A673 (cell line): ENCODE measurements around the gene CCK. TPM values are rescaled to one million over a fixed set of nuclear protein-coding genes. Genes with fewer than 3 reads are reported as not detected.

Experiments used
- BruUV-seq: library from RNA; stranded (reverse); fragments of 400-500 nt; replicated peaks from 2 replicates; lab custom pipeline; 2021; lab: Mats Ljungman, UMichigan
- CTCF ChIA-PET: fragments of 300-600 bp; sonication (Branson Sonifier 250); formaldehyde crosslinking; loops from one replicate; lab custom pipeline; 2022; ENCODE audit warnings: antibody characterized with exemption; lab: Charles Lee
- POLR2A ChIA-PET: fragments of 300-600 bp; sonication (Branson Sonifier 250); formaldehyde crosslinking; loops from one replicate; lab custom pipeline; 2022; ENCODE audit warnings: antibody characterized with exemption; ENCODE audit not compliant: low non-redundant PET; lab: Charles Lee
- DNase-seq: peaks from one replicate; pipeline ENCODE4 v3.0.0-alpha.2; 2015; ENCODE audit warnings: low spot score
- H3K27ac ChIP-seq: fragments of 200-600 bp; sonication (generic); 2 replicates; pipeline ENCODE4 v1.5.1; 2016; ENCODE audit warnings: mixed run types, low read depth, mild to moderate bottlenecking, mixed read lengths, antibody characterized with exemption, low read length; ENCODE audit not compliant: poor library complexity, severe bottlenecking
- H3K27me3 ChIP-seq: fragments of 200-600 bp; sonication (generic); replicated peaks from 2 replicates; pipeline ENCODE4 v1.6.1; 2017; ENCODE audit warnings: mixed run types, low read depth, mild to moderate bottlenecking, mixed read lengths, antibody characterized with exemption, low read length; ENCODE audit not compliant: insufficient read depth, poor library complexity
- H3K36me3 ChIP-seq: fragments of 200-600 bp; sonication (generic); 2 replicates; pipeline ENCODE4 v1.6.1; 2016; ENCODE audit warnings: mixed run types, mild to moderate bottlenecking, mixed read lengths, antibody characterized with exemption, low read length; ENCODE audit not compliant: insufficient read depth, poor library complexity, severe bottlenecking
- H3K4me1 ChIP-seq: fragments of 200-600 bp; sonication (generic); 2 replicates; pipeline ENCODE4 v1.6.1; 2017; ENCODE audit warnings: mixed run types, mild to moderate bottlenecking, mixed read lengths, antibody characterized with exemption, low read length; ENCODE audit not compliant: insufficient read depth, poor library complexity, severe bottlenecking
- H3K4me3 ChIP-seq: fragments of 200-600 bp; sonication (generic); 2 replicates; pipeline ENCODE4 v1.5.1; 2016; ENCODE audit warnings: low read depth, mixed run types, mild to moderate bottlenecking, mixed read lengths, low read length; ENCODE audit not compliant: poor library complexity, severe bottlenecking
- H3K9me3 ChIP-seq: fragments of 200-600 bp; sonication (generic); 2 replicates; pipeline ENCODE4 v1.6.1; 2016; ENCODE audit warnings: mixed run types, low read depth, mild to moderate bottlenecking, mixed read lengths, antibody characterized with exemption, low read length; ENCODE audit not compliant: poor library complexity, severe bottlenecking
- EZH2 ChIP-seq: fragments of 200-600 bp; sonication (generic); IDR thresholded peaks from 2 replicates; pipeline ENCODE4 v1.6.1; 2017; ENCODE audit warnings: borderline replicate concordance, low read depth, mild to moderate bottlenecking, mixed read lengths, antibody characterized with exemption, low read length; ENCODE audit not compliant: poor library complexity, severe bottlenecking
- intact Hi-C: fragments of 100-400 bp; cut with micrococcal nuclease; formaldehyde crosslinking; loops from one replicate; pipeline ENCODE4 v1.10.0; 2022; ENCODE audit not compliant: unreplicated experiment
- total RNA-seq: library from RNA; stranded (reverse); gene quantifications from 2 replicates; pipeline ENCODE4 v1.2.3, GENCODE V29; 2021
- TF ChIP-seq, protein P1 (sequence below): fragments of 300-800, 200-600 bp; sonication (generic); conservative IDR thresholded peaks from 2 replicates; pipeline ENCODE4 v1.5.1; 2017; ENCODE audit warnings: low read depth, mild to moderate bottlenecking, antibody characterized with exemption, low read length, moderate library complexity, mixed read lengths

The CCK gene
- total RNA-seq, 1 experiment from 2014 or later: 19.6 TPM

DNA sequence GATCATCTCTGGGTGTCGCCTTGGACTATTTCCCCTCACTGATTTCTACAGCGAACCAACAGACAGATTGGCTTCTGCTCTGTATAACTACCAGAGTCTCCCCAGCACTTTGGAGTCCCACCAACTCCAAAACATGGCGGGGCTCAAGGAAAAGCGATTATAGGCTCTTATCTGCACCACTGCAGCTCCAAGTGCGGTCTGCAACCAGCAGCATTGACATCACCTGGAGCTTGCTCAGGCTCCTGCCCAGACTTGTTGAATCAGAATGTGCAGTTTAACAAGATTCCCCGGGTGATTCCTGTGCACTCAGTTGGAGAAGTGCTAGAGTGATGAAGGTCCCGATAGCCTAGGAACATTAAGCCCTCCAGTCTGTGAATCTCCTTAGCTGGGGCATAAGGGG lies 9.0 kb downstream of the CCK start:
- H3K9me3 ChIP-seq: no peaks in the 10 kb centered on the region
- intact Hi-C loops: no loop called here
- no peaks in the 10 kb centered on the region for H3K4me1 ChIP-seq
- no peak for TF ChIP-seq EZH2
- TF ChIP-seq, protein P1, sequence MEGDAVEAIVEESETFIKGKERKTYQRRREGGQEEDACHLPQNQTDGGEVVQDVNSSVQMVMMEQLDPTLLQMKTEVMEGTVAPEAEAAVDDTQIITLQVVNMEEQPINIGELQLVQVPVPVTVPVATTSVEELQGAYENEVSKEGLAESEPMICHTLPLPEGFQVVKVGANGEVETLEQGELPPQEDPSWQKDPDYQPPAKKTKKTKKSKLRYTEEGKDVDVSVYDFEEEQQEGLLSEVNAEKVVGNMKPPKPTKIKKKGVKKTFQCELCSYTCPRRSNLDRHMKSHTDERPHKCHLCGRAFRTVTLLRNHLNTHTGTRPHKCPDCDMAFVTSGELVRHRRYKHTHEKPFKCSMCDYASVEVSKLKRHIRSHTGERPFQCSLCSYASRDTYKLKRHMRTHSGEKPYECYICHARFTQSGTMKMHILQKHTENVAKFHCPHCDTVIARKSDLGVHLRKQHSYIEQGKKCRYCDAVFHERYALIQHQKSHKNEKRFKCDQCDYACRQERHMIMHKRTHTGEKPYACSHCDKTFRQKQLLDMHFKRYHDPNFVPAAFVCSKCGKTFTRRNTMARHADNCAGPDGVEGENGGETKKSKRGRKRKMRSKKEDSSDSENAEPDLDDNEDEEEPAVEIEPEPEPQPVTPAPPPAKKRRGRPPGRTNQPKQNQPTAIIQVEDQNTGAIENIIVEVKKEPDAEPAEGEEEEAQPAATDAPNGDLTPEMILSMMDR: no peak
- DNase-seq: no peak
- no peak overlapping the region for H3K4me3 ChIP-seq
- CTCF ChIA-PET: no interaction called here
- POLR2A ChIA-PET: no interaction called here
- BruUV-seq: no TSS peak
- H3K36me3 ChIP-seq: no peaks in the 10 kb centered on the region
- H3K27ac ChIP-seq: no peak overlapping the region
- H3K27me3 ChIP-seq: no peaks in the 10 kb centered on the region

DNA sequence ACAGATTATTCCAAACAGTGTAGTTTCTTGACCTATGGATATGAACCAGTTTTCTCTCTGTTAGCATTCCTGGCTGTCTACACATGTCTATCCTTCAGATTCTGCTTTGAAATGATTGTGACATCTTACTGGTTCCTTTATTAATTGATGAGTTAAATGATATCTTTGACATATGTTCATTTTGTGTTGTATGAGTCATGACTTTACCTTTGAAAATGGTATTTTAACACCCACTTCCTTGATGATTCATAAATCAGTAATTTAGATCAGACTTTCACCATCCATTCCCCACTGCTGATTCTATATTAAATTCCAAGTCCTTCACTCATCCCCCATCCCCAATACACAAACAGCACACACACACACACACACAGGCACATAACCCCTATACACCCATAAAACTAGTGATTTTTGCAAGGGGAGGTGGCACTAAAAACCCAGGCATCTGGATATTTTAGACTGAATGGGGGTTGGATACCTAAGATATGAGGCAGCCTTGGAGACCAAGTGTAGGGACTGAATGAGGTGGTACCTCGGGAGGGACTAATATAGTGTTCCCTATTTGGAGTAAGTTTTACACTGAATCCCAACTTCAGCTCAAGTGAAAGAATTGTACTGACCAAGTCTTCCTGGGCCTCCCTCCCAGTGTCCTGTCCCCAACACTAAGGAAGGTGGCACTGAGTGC lies 9.7 kb downstream of the CCK start:
- intact Hi-C loops: no loop called here
- H3K27me3 ChIP-seq: no peaks in the 10 kb centered on the region
- BruUV-seq: no TSS peak
- TF ChIP-seq, protein P1: no peak
- no peak for TF ChIP-seq EZH2
- no peak overlapping the region for H3K4me3 ChIP-seq
- H3K9me3 ChIP-seq: no peaks in the 10 kb centered on the region
- no peak for DNase-seq
- H3K27ac ChIP-seq: no peak overlapping the region
- no peaks in the 10 kb centered on the region for H3K4me1 ChIP-seq
- POLR2A ChIA-PET: no interaction called here
- CTCF ChIA-PET: no interaction called here
- no peaks in the 10 kb centered on the region for H3K36me3 ChIP-seq

DNA sequence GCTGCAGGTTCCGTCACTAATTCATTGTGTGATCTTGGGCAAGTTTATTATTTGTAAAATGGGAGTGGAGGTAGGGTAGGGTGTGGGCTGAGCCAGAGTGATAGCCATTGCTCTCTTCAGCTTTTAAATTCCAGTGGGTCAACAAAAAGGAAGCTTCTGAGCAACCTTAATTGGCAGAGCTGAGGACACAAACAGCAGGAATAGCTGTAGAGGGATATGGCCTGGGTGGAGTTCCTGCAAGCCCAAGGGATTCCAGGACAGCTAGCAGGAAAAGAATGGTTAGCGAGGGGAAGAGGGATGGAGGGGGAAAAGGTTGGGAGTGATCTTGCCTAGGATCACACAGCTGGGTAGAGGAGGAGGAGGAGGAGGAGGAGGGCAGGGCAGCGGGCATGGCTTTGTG lies 11.4 kb downstream of the CCK start:
- Histone ChIP-seq H3K9me3 (no peaks in the 10 kb centered on the region), H3K27me3 (no peaks in the 10 kb centered on the region), H3K27ac (no peak overlapping the region), H3K4me1 (no peaks in the 10 kb centered on the region), H3K36me3 (no peaks in the 10 kb centered on the region), H3K4me3 (no peak overlapping the region)
- CTCF ChIA-PET: no interaction called here
- DNase-seq: no peak
- BruUV-seq: no TSS peak
- intact Hi-C loops: no loop called here
- POLR2A ChIA-PET: no interaction called here
- TF ChIP-seq, protein P1: no peak
- TF ChIP-seq EZH2: no peak
